OCI-LY3 (cell line): Measurements from ENCODE around the gene SLC25A40.

Experiments
- EZH2phosphoT487 ChIP-seq: fragments of 200-600 bp; shearing (Covaris generic); IDR thresholded peaks from 2 replicates; pipeline ENCODE4 v1.6.1; 2018; ENCODE audit warnings: antibody characterized with exemption, mixed run types, low read depth
- TF ChIP-seq, protein P1 (sequence below): fragments of 200-600, 300-600 bp; sonication (generic); IDR thresholded peaks from 2 replicates; pipeline ENCODE4 v1.5.1; 2014; ENCODE audit warnings: antibody characterized with exemption, low read length, low read depth

DNA sequence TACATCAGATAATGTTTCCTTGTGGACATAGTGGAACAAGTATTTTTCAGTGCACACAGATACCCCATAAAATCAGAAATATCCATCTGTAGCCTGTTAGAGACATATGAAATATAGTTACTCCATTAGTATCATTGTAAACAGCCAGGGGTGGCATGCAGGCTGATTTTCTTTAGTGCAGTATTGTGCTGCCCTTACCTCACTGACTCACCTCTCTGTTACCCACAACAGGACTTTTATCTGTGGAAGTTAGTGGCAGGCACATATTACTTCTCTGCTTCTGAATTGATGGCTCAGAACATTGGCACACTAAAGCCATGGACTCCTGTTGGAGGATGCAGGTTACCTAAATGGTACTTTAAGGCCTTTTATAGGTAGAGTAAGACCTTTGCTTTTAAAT, 70.0 kb downstream of the SLC25A40 start:
- TF ChIP-seq, protein P1, sequence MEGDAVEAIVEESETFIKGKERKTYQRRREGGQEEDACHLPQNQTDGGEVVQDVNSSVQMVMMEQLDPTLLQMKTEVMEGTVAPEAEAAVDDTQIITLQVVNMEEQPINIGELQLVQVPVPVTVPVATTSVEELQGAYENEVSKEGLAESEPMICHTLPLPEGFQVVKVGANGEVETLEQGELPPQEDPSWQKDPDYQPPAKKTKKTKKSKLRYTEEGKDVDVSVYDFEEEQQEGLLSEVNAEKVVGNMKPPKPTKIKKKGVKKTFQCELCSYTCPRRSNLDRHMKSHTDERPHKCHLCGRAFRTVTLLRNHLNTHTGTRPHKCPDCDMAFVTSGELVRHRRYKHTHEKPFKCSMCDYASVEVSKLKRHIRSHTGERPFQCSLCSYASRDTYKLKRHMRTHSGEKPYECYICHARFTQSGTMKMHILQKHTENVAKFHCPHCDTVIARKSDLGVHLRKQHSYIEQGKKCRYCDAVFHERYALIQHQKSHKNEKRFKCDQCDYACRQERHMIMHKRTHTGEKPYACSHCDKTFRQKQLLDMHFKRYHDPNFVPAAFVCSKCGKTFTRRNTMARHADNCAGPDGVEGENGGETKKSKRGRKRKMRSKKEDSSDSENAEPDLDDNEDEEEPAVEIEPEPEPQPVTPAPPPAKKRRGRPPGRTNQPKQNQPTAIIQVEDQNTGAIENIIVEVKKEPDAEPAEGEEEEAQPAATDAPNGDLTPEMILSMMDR = no peak
- TF ChIP-seq EZH2phosphoT487 = no peak
